ENCODE measurements around the gene CCDC87.

Gene CCDC87

GRCh38 chr11:66550887-66551286, 42.0 kb downstream of the CCDC87 start:
- no peak for DNase-seq (ENCODE audit: low read depth)
- no peak for TF ChIP-seq CTCF (conservative IDR thresholded peaks at IDR 0.05; ENCODE audit: low read depth, low read length)
- no peak overlapping the region for H3K4me3 ChIP-seq (ENCODE audit: low read length)

- H3K4me3 ChIP-seq (ENCODE audit: low read length), result no peak overlapping the region
- TF ChIP-seq CTCF (conservative IDR thresholded peaks at IDR 0.05; ENCODE audit: low read depth, low read length), result no peak
- DNase-seq (ENCODE audit: low read depth), result no peak
Measured at GRCh38 chr11:66549696-66550095, 43.2 kb downstream of the CCDC87 start.

- DNase-seq (ENCODE audit: low read depth), result no peak
- no peak for TF ChIP-seq CTCF (conservative IDR thresholded peaks at IDR 0.05; ENCODE audit: low read depth, low read length)
- H3K4me3 ChIP-seq (ENCODE audit: low read length), result no peak overlapping the region
Measured at GRCh38 chr11:66548774-66549630, 43.9 kb downstream of the CCDC87 start.

- TF ChIP-seq CTCF (conservative IDR thresholded peaks at IDR 0.05; ENCODE audit: low read depth, low read length), result no peak
- H3K4me3 ChIP-seq (ENCODE audit: low read length), result no peak overlapping the region
- DNase-seq (ENCODE audit: low read depth), result no peak
Measured at GRCh38 chr11:66548041-66548440, 44.8 kb downstream of the CCDC87 start.

- DNase-seq (ENCODE audit: low read depth), result no peak
- H3K4me3 ChIP-seq (ENCODE audit: low read length), result no peak overlapping the region
- TF ChIP-seq CTCF (conservative IDR thresholded peaks at IDR 0.05; ENCODE audit: low read depth, low read length), result no peak
Measured at GRCh38 chr11:66547662-66548009, 45.2 kb downstream of the CCDC87 start.

- no peak for TF ChIP-seq CTCF (conservative IDR thresholded peaks at IDR 0.05; ENCODE audit: low read depth, low read length)
- DNase-seq (ENCODE audit: low read depth), result no peak
- no peak overlapping the region for H3K4me3 ChIP-seq (ENCODE audit: low read length)
Measured at GRCh38 chr11:66546966-66547661, 45.7 kb downstream of the CCDC87 start.

Measured in retinal pigment epithelial cell (primary cell).